ENCODE measurements around the gene CCT7. TPM values are rescaled to one million over a fixed set of nuclear protein-coding genes. Genes with fewer than 3 reads are reported as not detected.

The CCT7 gene
- total RNA-seq, 1 experiment from 2014 or later, result 482 TPM

- no peak for TF ChIP-seq ATF6 (CRISPR knock-in tag; IDR thresholded peaks at IDR 0.05)
- TF ChIP-seq ZNF219 (CRISPR knock-in tag; IDR thresholded peaks at IDR 0.05; ENCODE audit: borderline replicate concordance), result no peak
- no peak for TF ChIP-seq ARID4B (CRISPR knock-in tag; IDR thresholded peaks at IDR 0.05; ENCODE audit: borderline replicate concordance)
- no peak for TF ChIP-seq JAZF1 (CRISPR knock-in tag; IDR thresholded peaks at IDR 0.05)
- no peak for TF ChIP-seq GABPB1 (CRISPR knock-in tag; IDR thresholded peaks at IDR 0.05)
- no peak for TF ChIP-seq ZNF416 (CRISPR knock-in tag; IDR thresholded peaks at IDR 0.05)
- TF ChIP-seq ZNF121 (CRISPR knock-in tag; IDR thresholded peaks at IDR 0.05), result no peak
- no peak for TF ChIP-seq ZBTB21 (CRISPR knock-in tag; IDR thresholded peaks at IDR 0.05; ENCODE audit: borderline replicate concordance)
- no peak for TF ChIP-seq ZNF317 (CRISPR knock-in tag; IDR thresholded peaks at IDR 0.05; ENCODE audit: borderline replicate concordance, low read depth)
- TF ChIP-seq MLX (CRISPR knock-in tag; IDR thresholded peaks at IDR 0.05), result no peak
- no peak for TF ChIP-seq ZNF423 (CRISPR knock-in tag; IDR thresholded peaks at IDR 0.05)
These were observed 8.4 kb upstream of the CCT7 start (continued) for GRCh38 chr2:73225513-73226360.

- Mint-ChIP-seq H3K27ac (no peak overlapping the region), H3K27me3 (ENCODE audit: low read depth) (no peaks in the 10 kb centered on the region), H3K4me3 (no peak overlapping the region), H3K4me1 (no peaks in the 10 kb centered on the region), H3K36me3 (peaks cover 9% of the 10 kb centered on the region), H3K9me3 (no peaks in the 10 kb centered on the region)
- POLR2A ChIA-PET, result no interaction called here
- CTCF ChIA-PET, result no interaction called here
- ATAC-seq (no peak), DNase-seq (ENCODE audit: low spot score) (no peak)
- TF ChIP-seq ATF3 (CRISPR knock-in tag; conservative IDR thresholded peaks at IDR 0.05) (no peak), ZMAT4 (CRISPR knock-in tag; IDR thresholded peaks at IDR 0.05) (no peak), ZNF232 (CRISPR knock-in tag; IDR thresholded peaks at IDR 0.05) (no peak), ZNF416 (CRISPR knock-in tag; IDR thresholded peaks at IDR 0.05) (no peak), CBFB (CRISPR knock-in tag; IDR thresholded peaks at IDR 0.05; ENCODE audit: low read depth) (no peak), ATF1 (CRISPR knock-in tag; IDR thresholded peaks at IDR 0.05) (no peak), NR2C2 (CRISPR knock-in tag; IDR thresholded peaks at IDR 0.05) (no peak), FOXP4 (CRISPR knock-in tag; IDR thresholded peaks at IDR 0.05) (no peak)
These were observed 7.0 kb upstream of the CCT7 start for GRCh38 chr2:73227086-73227485.

Measured in WTC11 (cell line).